PC-9 (cell line): ENCODE results near the gene EXOC3L2. TPM values are rescaled to one million over a fixed set of nuclear protein-coding genes. Genes with fewer than 3 reads are reported as not detected.

Experiments used
- BruUV-seq: library from RNA; stranded (reverse); fragments of 400-500 nt; replicated peaks from 2 replicates; lab custom pipeline; 2021; lab: Mats Ljungman, UMichigan
- CTCF ChIA-PET: fragments of 300-600 bp; sonication (Branson Sonifier 250); formaldehyde crosslinking; loops from one replicate; lab custom pipeline; 2022; ENCODE audit warnings: antibody characterized with exemption; lab: Charles Lee
- POLR2A ChIA-PET: fragments of 300-600 bp; sonication (Branson Sonifier 250); formaldehyde crosslinking; loops from one replicate; lab custom pipeline; 2022; ENCODE audit warnings: antibody characterized with exemption; ENCODE audit not compliant: unreplicated experiment; lab: Charles Lee
- DNase-seq, 2 experiments: peaks; one replicate each; pipeline versions ENCODE4 v3.0.0 to v3.0.0-alpha.2; 2015 to 2022; ENCODE audit warnings: mixed read lengths in 1 of 2
- H2AFZ ChIP-seq: fragments of 200-600 bp; sonication (generic); 2 replicates; pipeline ENCODE4 v1.8.1; 2017; ENCODE audit warnings: antibody characterized with exemption
- H3F3A ChIP-seq: fragments of 200-600 bp; sonication (generic); 2 replicates; pipeline ENCODE4 v1.8.1; 2017; ENCODE audit warnings: antibody characterized with exemption, mild to moderate bottlenecking, low read depth; ENCODE audit not compliant: insufficient read depth
- H3K27ac ChIP-seq: fragments of 200-600 bp; sonication (generic); 2 replicates; pipeline ENCODE4 v1.6.1; 2016; ENCODE audit warnings: mixed run types
- H3K27me3 ChIP-seq: fragments of 200-600 bp; sonication (generic); 2 replicates; pipeline ENCODE4 v1.6.1; 2016; ENCODE audit warnings: low read depth, mixed run types; ENCODE audit not compliant: insufficient read depth
- H3K36me3 ChIP-seq: fragments of 200-600 bp; sonication (generic); 2 replicates; pipeline ENCODE4 v1.6.1; 2016; ENCODE audit warnings: low read depth, mixed run types
- H3K4me1 ChIP-seq: fragments of 200-600 bp; sonication (generic); replicated peaks from 2 replicates; pipeline ENCODE4 v1.6.1; 2016; ENCODE audit warnings: mixed run types; ENCODE audit not compliant: insufficient read depth
- H3K4me2 ChIP-seq: fragments of 200-600 bp; sonication (generic); 2 replicates; pipeline ENCODE4 v1.6.1; 2017; ENCODE audit warnings: mixed run types
- H3K4me3 ChIP-seq: fragments of 200-600 bp; sonication (generic); 2 replicates; pipeline ENCODE4 v1.6.1; 2016; ENCODE audit warnings: mixed run types
- H3K79me2 ChIP-seq: fragments of 200-600 bp; sonication (generic); 2 replicates; pipeline ENCODE4 v1.6.1; 2017; ENCODE audit warnings: low read depth, mixed run types
- H3K9me2 ChIP-seq: fragments of 200-600 bp; sonication (generic); 2 replicates; pipeline ENCODE4 v1.8.1; 2017; ENCODE audit warnings: mild to moderate bottlenecking; ENCODE audit not compliant: insufficient read depth
- H3K9me3 ChIP-seq: fragments of 200-600 bp; sonication (generic); 2 replicates; pipeline ENCODE4 v1.8.1; 2016; ENCODE audit warnings: low read depth; ENCODE audit not compliant: insufficient read depth
- H4K20me1 ChIP-seq: fragments of 200-600 bp; sonication (generic); 2 replicates; pipeline ENCODE4 v1.8.1; 2017; ENCODE audit not compliant: insufficient read depth
- EZH2 ChIP-seq: fragments of 200-600 bp; sonication (generic); IDR thresholded peaks from 2 replicates; pipeline ENCODE4 v1.8.0; 2017; ENCODE audit warnings: antibody characterized with exemption, low read depth
- intact Hi-C: fragments of 100-400 bp; cut with micrococcal nuclease; formaldehyde crosslinking; loops from one replicate; pipeline ENCODE4 v1.10.0; 2022; ENCODE audit not compliant: unreplicated experiment
- total RNA-seq: library from RNA; stranded (reverse); gene quantifications from 2 replicates; pipeline ENCODE4 v1.2.3, GENCODE V29; 2021
- TF ChIP-seq, protein P1 (sequence below): fragments of 200-600 bp; sonication (generic); conservative IDR thresholded peaks from 2 replicates; pipeline ENCODE4 v1.6.1; 2017; ENCODE audit warnings: mixed run types, antibody characterized with exemption, mild to moderate bottlenecking, moderate library complexity

The EXOC3L2 gene
- total RNA-seq, 1 experiment from 2014 or later: not detected

DNA sequence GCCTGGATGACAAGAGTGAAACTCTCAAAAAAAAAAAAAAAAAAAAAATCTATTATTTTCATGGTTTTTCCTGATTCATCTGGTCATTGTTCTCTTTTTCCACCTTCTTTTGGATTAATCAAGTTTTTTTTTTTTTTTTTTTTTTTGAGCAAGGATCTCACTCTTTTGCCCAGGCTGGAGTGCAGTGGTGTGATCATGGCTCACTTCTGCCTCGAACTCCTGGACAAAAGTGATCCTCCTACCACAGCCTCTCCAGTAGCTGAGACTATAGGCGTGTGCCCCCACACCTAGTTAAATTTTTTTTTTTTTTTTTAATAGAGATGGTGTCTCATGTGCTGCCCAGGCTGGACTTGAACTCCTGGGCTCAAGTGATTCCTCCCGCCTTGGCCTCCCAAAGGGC, 38.9 kb downstream of the EXOC3L2 start:
- no peak for DNase-seq
- ChIA-PET POLR2A (no interaction called here), CTCF (no interaction called here)
- intact Hi-C loops: no loop called here
- no peak for TF ChIP-seq EZH2
- TF ChIP-seq, protein P1, sequence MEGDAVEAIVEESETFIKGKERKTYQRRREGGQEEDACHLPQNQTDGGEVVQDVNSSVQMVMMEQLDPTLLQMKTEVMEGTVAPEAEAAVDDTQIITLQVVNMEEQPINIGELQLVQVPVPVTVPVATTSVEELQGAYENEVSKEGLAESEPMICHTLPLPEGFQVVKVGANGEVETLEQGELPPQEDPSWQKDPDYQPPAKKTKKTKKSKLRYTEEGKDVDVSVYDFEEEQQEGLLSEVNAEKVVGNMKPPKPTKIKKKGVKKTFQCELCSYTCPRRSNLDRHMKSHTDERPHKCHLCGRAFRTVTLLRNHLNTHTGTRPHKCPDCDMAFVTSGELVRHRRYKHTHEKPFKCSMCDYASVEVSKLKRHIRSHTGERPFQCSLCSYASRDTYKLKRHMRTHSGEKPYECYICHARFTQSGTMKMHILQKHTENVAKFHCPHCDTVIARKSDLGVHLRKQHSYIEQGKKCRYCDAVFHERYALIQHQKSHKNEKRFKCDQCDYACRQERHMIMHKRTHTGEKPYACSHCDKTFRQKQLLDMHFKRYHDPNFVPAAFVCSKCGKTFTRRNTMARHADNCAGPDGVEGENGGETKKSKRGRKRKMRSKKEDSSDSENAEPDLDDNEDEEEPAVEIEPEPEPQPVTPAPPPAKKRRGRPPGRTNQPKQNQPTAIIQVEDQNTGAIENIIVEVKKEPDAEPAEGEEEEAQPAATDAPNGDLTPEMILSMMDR: no peak
- Histone ChIP-seq H3K27me3 (no peaks in the 10 kb centered on the region), H3K36me3 (no peaks in the 10 kb centered on the region), H3F3A (peaks cover 9% of the 10 kb centered on the region; the same call in 1 of the 2 replicates), H3K9me2 (no peaks in the 10 kb centered on the region), H3K9me3 (no peaks in the 10 kb centered on the region), H3K27ac (no peak overlapping the region), H3K79me2 (no peaks in the 10 kb centered on the region), H4K20me1 (no peaks in the 10 kb centered on the region), H2AFZ (no peak overlapping the region), H3K4me3 (no peak overlapping the region), H3K4me2 (no peak overlapping the region), H3K4me1 (0 out of 2 replicates have a peak, but pooled peaks cover 9% of the 10 kb centered on the region)
- BruUV-seq: no TSS peak

DNA sequence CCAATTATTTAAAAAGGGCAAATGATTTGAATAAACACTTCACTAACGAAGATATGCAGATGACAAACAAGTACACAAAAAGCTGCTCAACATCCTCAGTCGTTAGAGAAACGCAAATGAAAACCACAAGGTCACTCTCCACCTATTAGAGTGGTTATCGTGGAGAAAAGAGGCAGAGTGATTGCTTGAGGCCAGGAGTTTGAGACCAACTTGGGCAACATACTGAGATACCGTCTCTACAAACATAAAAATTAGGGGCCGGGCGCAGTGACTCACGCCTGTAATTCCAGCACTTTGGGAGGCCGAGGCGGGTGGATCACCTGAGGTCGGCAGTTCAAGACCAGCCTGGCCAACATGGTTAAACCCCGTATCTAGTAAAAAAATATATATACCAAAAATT, 39.4 kb downstream of the EXOC3L2 start:
- Histone ChIP-seq H3K27ac (no peak overlapping the region), H3K4me2 (no peak overlapping the region), H3K4me1 (0 out of 2 replicates have a peak, but pooled peaks cover 9% of the 10 kb centered on the region), H3F3A (peaks cover 9% of the 10 kb centered on the region; the same call in 1 of the 2 replicates), H3K79me2 (no peaks in the 10 kb centered on the region), H3K36me3 (no peaks in the 10 kb centered on the region), H3K9me2 (no peaks in the 10 kb centered on the region), H2AFZ (no peak overlapping the region), H3K9me3 (no peaks in the 10 kb centered on the region), H3K4me3 (no peak overlapping the region), H3K27me3 (no peaks in the 10 kb centered on the region), H4K20me1 (no peaks in the 10 kb centered on the region)
- ChIA-PET CTCF (no interaction called here), POLR2A (no interaction called here)
- TF ChIP-seq EZH2: no peak
- TF ChIP-seq, protein P1: no peak
- no peak for DNase-seq
- intact Hi-C loops: no loop called here
- no TSS peak for BruUV-seq

DNA sequence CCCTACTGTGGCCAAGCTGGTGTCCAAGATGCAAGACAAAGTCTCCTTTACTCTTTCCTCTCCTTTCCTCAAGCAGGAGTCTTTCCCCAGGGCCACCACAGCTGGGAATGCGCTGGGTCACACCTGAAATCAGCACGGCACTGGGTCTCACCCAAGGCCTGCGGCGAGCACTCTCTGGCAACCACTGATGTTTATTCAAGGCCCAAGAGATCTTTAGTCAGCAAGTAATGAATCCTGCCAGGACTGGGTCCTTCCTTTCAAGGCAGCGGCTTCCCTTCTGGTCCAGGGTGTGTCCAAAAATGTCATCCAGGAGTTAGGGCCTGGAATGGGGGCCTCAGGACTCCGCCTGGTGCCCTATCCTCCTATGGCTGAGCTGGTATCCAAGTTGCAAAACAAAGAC, 42.6 kb downstream of the EXOC3L2 start:
- no peak overlapping the region for H3K27ac ChIP-seq
- no peaks in the 10 kb centered on the region for H3K27me3 ChIP-seq
- no peaks in the 10 kb centered on the region for H3K79me2 ChIP-seq
- no peaks in the 10 kb centered on the region for H3F3A ChIP-seq
- ChIA-PET CTCF (interaction anchor here (0.6 kb wide), 1 partner anchor 10 kb away, joined by 7 read pairs; no protein-coding TSS in a partner anchor), POLR2A (no interaction called here)
- intact Hi-C loops: no loop called here
- TF ChIP-seq, protein P1: no peak
- TF ChIP-seq EZH2: no peak
- H3K9me2 ChIP-seq: no peaks in the 10 kb centered on the region
- H3K9me3 ChIP-seq: no peaks in the 10 kb centered on the region
- no peaks in the 10 kb centered on the region for H3K36me3 ChIP-seq
- no TSS peak for BruUV-seq
- no peak overlapping the region for H2AFZ ChIP-seq
- no peak overlapping the region for H3K4me3 ChIP-seq
- H3K4me1 ChIP-seq: no peaks in the 10 kb centered on the region
- H4K20me1 ChIP-seq: no peaks in the 10 kb centered on the region
- H3K4me2 ChIP-seq: no peak overlapping the region
- no peak for DNase-seq
